Gastrocnemius medialis (tissue), 4 donors: ENCODE measurements around the gene CRTAC1. TPM values are rescaled to one million over a fixed set of nuclear protein-coding genes. Genes with fewer than 3 reads are reported as not detected.

Source experiments
- ATAC-seq, 2 donors: fragments of 150-250 bp; one replicate each; pipeline ENCODE4 v1.9.1; 2016
- DNase-seq, 2 donors: peaks; one replicate each; pipeline ENCODE4 v3.0.0-alpha.2; 2019
- H3K27ac ChIP-seq, 4 donors: fragments of 200-600 bp; sonication (generic); 1 replicate in 1 of 4; 2 replicates in 3 of 4; pipeline ENCODE4 v1.5.1; 2016 to 2018; ENCODE audit warnings: mild to moderate bottlenecking in 2 of 4, moderate library complexity in 1 of 4
- H3K27me3 ChIP-seq, 3 donors: fragments of 200-600 bp; sonication (generic) in 2 of 3; 1 replicate in 1 of 3; 2 replicates in 2 of 3; pipeline versions ENCODE4 v1.5.1 to v1.6.0; 2016 to 2019; ENCODE audit warnings: mild to moderate bottlenecking in 1 of 3, moderate library complexity in 1 of 3
- H3K36me3 ChIP-seq, 2 donors: fragments of 200-600 bp; sonication (generic) in 1 of 2; one replicate each; pipeline ENCODE4 v1.5.1; 2017 to 2018
- H3K4me1 ChIP-seq, 2 donors: fragments of 200-600 bp; sonication (generic) in 1 of 2; one replicate each; pipeline ENCODE4 v1.5.1; 2016 to 2017; ENCODE audit warnings: mild to moderate bottlenecking in 2 of 2
- H3K4me3 ChIP-seq, 4 donors: fragments of 200-600 bp; sonication (generic) in 3 of 4; 1 replicate in 1 of 4; 2 replicates in 3 of 4; pipeline ENCODE4 v1.5.1; 2016 to 2019; ENCODE audit warnings: mild to moderate bottlenecking in 2 of 4
- H3K9me3 ChIP-seq, 3 donors: fragments of 200-600 bp; sonication (generic) in 2 of 3; 1 replicate in 1 of 3; 2 replicates in 2 of 3; pipeline ENCODE4 v1.5.1; 2016 to 2019
- POLR2A ChIP-seq, 2 donors: fragments of 450-650 bp; IDR thresholded peaks; one replicate each; pipeline ENCODE4 v1.6.1; 2017; ENCODE audit warnings: antibody characterized with exemption in 2 of 2, mild to moderate bottlenecking in 2 of 2, moderate library complexity in 2 of 2
- in situ Hi-C, 4 donors: fragments of 200-750 bp; cut with MboI; loops; one replicate each; pipeline versions ENCODE4 v1.15.0 to v1.8.0; 2017; ENCODE audit warnings: low sequenced_read_pairs in 4 of 4
- intact Hi-C: fragments of 100-400 bp; cut with DNase I; formaldehyde crosslinking; loops from one replicate; pipeline ENCODE4 v1.15.1; 2023; ENCODE audit warnings: low total_unique reads
- total RNA-seq, 4 donors: library from RNA; depleted of rRNA; stranded (reverse); fragments of >200 nt; gene quantifications; one replicate each; pipeline versions ENCODE4 v1.1.0 to v1.2.3, GENCODE V29; 2016
- TF ChIP-seq, protein P1 (sequence below), 5 experiments: fragments of 450-650 bp in 3 of 5; fragments of 200-600 bp in 2 of 5; sonication (generic) in 2 of 5; IDR thresholded peaks in 4 of 5; conservative IDR thresholded peaks in 1 of 5; 1 replicate in 4 of 5; 2 replicates in 1 of 5; pipeline ENCODE4 v1.5.1; 2016 to 2019; ENCODE audit warnings: antibody characterized with exemption in 5 of 5, mild to moderate bottlenecking in 3 of 5, moderate library complexity in 3 of 5

The CRTAC1 gene
- total RNA-seq, 4 donors from 2014 or later, result 0.16 to 3.9 (median 0.56) TPM; not detected in 1

DNA sequence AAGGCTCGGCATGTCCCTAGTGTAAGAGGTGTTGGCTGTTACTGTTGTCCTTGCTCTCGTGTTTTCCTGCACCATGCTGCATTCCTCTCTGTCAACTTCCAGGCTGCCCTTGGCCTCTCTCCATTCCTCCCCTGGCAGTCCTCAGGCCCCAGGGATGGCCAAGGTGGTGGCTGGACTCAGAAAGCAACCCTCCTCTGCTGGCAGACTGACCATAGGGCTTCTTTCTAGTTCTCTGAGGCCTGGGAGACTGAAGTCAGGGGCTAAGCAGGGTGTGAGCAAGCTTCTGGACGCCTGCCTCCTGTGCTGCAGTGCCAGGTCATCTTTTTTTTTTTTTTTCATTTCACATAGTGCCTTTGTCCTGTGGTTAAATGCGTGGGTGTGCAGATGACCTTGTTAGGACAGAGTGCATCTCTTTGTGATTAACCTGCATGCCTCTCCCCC is 108.8 kb downstream of the CRTAC1 start:
- DNase-seq (no peak), ATAC-seq (peak; percentile 30 to 45)
- peaks cover 0 to 4% of the 10 kb centered on the region in 2 donors for H3K4me1 ChIP-seq
- H3K27me3 ChIP-seq, result peaks cover 0 to 2% (median 0%) of the 10 kb centered on the region in 3 donors
- in situ Hi-C loops (no loop called here), intact Hi-C loops (no loop called here)
- H3K36me3 ChIP-seq, result no peaks in the 10 kb centered on the region
- no peak overlapping the region for H3K4me3 ChIP-seq
- no peak for TF ChIP-seq POLR2A (IDR thresholded peaks at IDR 0.05)
- TF ChIP-seq, protein P1, sequence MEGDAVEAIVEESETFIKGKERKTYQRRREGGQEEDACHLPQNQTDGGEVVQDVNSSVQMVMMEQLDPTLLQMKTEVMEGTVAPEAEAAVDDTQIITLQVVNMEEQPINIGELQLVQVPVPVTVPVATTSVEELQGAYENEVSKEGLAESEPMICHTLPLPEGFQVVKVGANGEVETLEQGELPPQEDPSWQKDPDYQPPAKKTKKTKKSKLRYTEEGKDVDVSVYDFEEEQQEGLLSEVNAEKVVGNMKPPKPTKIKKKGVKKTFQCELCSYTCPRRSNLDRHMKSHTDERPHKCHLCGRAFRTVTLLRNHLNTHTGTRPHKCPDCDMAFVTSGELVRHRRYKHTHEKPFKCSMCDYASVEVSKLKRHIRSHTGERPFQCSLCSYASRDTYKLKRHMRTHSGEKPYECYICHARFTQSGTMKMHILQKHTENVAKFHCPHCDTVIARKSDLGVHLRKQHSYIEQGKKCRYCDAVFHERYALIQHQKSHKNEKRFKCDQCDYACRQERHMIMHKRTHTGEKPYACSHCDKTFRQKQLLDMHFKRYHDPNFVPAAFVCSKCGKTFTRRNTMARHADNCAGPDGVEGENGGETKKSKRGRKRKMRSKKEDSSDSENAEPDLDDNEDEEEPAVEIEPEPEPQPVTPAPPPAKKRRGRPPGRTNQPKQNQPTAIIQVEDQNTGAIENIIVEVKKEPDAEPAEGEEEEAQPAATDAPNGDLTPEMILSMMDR (IDR thresholded peaks at IDR 0.05 in 4 of 5, conservative IDR thresholded peaks at IDR 0.05 in 1 of 5), result no peak
- no peaks in the 10 kb centered on the region for H3K9me3 ChIP-seq
- H3K27ac ChIP-seq, result no peak overlapping the region

DNA sequence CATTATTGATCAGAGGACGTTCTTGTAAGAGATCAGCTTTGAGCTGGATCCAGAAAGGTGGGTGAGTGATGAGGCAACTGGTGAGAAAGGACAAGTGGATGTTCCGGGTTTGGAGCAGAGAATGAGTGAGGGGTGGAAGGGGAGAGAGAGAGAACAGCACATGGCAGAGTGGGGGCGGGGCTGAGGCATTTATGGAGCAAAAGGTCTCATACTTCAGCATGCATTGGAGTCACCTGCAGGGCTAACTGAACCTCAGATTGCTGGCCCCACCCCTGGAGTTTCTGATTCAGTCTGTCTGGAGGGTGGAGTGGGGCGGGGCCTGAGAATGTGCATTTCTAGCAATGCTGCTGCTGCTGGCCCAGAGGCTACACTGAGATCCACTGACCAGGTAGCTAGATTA is 109.6 kb downstream of the CRTAC1 start:
- no peak for ATAC-seq
- Histone ChIP-seq H3K9me3 (no peaks in the 10 kb centered on the region), H3K36me3 (no peaks in the 10 kb centered on the region), H3K27me3 (peaks cover 0 to 2% (median 0%) of the 10 kb centered on the region in 3 donors), H3K27ac (no peak overlapping the region), H3K4me3 (no peak overlapping the region), H3K4me1 (peaks cover 6 to 8% of the 10 kb centered on the region in 2 donors)
- no peak for DNase-seq
- intact Hi-C loops (no loop called here), in situ Hi-C loops (no loop called here)
- TF ChIP-seq, protein P1 (IDR thresholded peaks at IDR 0.05 in 4 of 5, conservative IDR thresholded peaks at IDR 0.05 in 1 of 5), result no peak
- TF ChIP-seq POLR2A (IDR thresholded peaks at IDR 0.05), result no peak

DNA sequence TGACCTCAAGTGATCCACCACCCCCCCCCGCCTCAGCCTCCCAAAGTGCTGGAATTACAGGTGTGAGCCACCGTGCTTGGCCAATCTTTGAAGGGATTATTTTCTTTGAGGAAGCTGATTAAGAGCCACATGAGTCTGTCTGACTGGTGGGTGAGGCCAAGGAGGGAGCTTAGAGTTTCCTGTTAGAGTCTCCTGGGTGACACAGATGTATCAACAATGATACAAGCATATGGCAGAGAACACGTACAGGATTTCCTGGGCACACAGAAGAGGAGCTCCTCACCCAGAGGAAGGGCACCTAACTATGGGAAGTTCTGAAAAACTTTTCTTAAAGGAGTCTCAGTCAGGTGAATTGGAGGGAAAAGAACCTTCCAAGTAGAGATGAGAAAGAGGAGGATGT is 111.4 kb downstream of the CRTAC1 start:
- in situ Hi-C loops, result loop anchor here (5.0 to 10.0 kb wide), 3 partner anchors 123 to 128 kb away; no protein-coding TSS in a partner anchor
- H3K36me3 ChIP-seq, result no peaks in the 10 kb centered on the region
- no peak for ATAC-seq
- peaks cover 8% of the 10 kb centered on the region in 2 donors for H3K4me1 ChIP-seq
- no peak overlapping the region for H3K4me3 ChIP-seq
- H3K9me3 ChIP-seq, result no peaks in the 10 kb centered on the region
- no peak overlapping the region for H3K27ac ChIP-seq
- TF ChIP-seq, protein P1 (IDR thresholded peaks at IDR 0.05 in 4 of 5, conservative IDR thresholded peaks at IDR 0.05 in 1 of 5), result no peak
- no peak for TF ChIP-seq POLR2A (IDR thresholded peaks at IDR 0.05)
- DNase-seq, result no peak
- no peaks in the 10 kb centered on the region for H3K27me3 ChIP-seq
- intact Hi-C loops, result no loop called here

DNA sequence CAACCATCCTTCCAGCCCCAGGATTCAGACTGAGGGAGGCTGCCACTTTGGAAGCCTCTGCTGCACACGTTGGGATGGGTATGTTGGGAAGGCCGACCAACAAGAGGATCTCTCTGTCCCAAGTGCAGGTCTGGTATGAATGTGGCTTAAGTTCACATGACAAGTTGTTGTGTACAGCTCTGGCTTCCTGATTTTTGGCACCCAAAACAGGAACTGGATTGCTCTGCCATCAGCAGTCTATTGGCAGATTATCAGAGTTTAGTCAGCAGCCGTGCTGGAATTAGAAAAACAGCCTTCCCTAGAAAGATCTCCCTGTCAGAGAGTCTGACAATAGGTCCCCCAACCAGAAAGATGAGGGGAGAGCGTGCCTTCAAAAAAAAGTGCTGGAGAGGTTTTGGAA is 113.8 kb downstream of the CRTAC1 start:
- intact Hi-C loops (no loop called here), in situ Hi-C loops (loop anchor here (5.0 to 10.0 kb wide), 3 partner anchors 126 to 131 kb away; no protein-coding TSS in a partner anchor)
- ATAC-seq (peak; percentile 54 to 89), DNase-seq (peak; percentile 38 to 40)
- Histone ChIP-seq H3K4me1 (peaks cover 8% of the 10 kb centered on the region in 2 donors), H3K36me3 (no peaks in the 10 kb centered on the region), H3K9me3 (no peaks in the 10 kb centered on the region), H3K27ac (no peak overlapping the region), H3K4me3 (no peak overlapping the region), H3K27me3 (no peaks in the 10 kb centered on the region)
- TF ChIP-seq, protein P1 (IDR thresholded peaks at IDR 0.05 in 4 of 5, conservative IDR thresholded peaks at IDR 0.05 in 1 of 5), result no peak
- TF ChIP-seq POLR2A (IDR thresholded peaks at IDR 0.05), result no peak
